Tibial nerve (tissue), 4 donors: ENCODE data around the gene LDHAL6A.

Experiments
- EP300 ChIP-seq, 2 donors: sonication (generic); formaldehyde crosslinking; IDR thresholded peaks; one replicate each; pipeline ENCODE4 v1.6.1; 2017; ENCODE audit warnings: antibody characterized with exemption in 2 of 2, mild to moderate bottlenecking in 1 of 2
- POLR2A ChIP-seq, 2 donors: fragments of 450-650 bp; IDR thresholded peaks; one replicate each; pipeline ENCODE4 v1.6.1; 2017; ENCODE audit warnings: antibody characterized with exemption in 2 of 2, mild to moderate bottlenecking in 2 of 2, moderate library complexity in 2 of 2
- TF ChIP-seq, protein P1 (sequence below), 5 experiments: fragments of 200-600 bp in 3 of 5; fragments of 450-650 bp in 2 of 5; sonication (generic) in 3 of 5; IDR thresholded peaks; one replicate each; pipeline ENCODE4 v1.5.1; 2016 to 2019; ENCODE audit warnings: antibody characterized with exemption in 5 of 5, mild to moderate bottlenecking in 3 of 5, moderate library complexity in 2 of 5

DNA sequence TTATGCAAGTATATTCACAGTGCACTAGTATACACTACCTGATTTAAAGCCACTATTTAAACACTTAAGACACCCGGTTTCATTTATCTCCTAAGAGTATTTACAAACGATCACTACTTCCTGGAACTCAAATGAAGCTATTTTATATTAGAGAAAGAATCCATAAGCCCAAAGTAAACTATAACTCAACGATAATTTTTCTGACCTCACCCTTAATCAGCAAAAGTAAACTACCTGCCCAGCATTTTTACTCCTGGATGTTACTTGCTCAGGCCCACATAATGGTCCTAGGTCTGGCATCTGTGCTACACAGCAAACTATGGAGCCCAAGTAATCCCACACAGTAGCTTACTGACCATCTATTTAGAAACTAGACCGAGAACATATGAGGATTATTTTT is 37.7 kb downstream of the LDHAL6A start:
- TF ChIP-seq, protein P1, sequence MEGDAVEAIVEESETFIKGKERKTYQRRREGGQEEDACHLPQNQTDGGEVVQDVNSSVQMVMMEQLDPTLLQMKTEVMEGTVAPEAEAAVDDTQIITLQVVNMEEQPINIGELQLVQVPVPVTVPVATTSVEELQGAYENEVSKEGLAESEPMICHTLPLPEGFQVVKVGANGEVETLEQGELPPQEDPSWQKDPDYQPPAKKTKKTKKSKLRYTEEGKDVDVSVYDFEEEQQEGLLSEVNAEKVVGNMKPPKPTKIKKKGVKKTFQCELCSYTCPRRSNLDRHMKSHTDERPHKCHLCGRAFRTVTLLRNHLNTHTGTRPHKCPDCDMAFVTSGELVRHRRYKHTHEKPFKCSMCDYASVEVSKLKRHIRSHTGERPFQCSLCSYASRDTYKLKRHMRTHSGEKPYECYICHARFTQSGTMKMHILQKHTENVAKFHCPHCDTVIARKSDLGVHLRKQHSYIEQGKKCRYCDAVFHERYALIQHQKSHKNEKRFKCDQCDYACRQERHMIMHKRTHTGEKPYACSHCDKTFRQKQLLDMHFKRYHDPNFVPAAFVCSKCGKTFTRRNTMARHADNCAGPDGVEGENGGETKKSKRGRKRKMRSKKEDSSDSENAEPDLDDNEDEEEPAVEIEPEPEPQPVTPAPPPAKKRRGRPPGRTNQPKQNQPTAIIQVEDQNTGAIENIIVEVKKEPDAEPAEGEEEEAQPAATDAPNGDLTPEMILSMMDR (IDR thresholded peaks at IDR 0.05): no peak
- TF ChIP-seq POLR2A (IDR thresholded peaks at IDR 0.05) (no peak), EP300 (IDR thresholded peaks at IDR 0.05) (no peak)
